HFF-Myc (cell line): ENCODE data around the gene RPTOR.
"Not testable (repeated sequence)": the region's sequence is repeated elsewhere in the genome, so short reads cannot be mapped to it uniquely, and the experiment has no call there.

Experiments used
- DNase-seq: peaks from one replicate; pipeline ENCODE4 v3.0.0-alpha.2; 2011; ENCODE audit warnings: low read depth; ENCODE audit errors: extremely low read depth
- H3K4me3 ChIP-seq: replicated peaks from 2 replicates; pipeline ENCODE4 v1.5.1; 2011; ENCODE audit warnings: low read depth, mild to moderate bottlenecking, control low read depth, low read length
- TF ChIP-seq, protein P1 (sequence below): IDR thresholded peaks from 2 replicates; pipeline ENCODE4 v1.5.1; 2012; ENCODE audit warnings: mild to moderate bottlenecking, low read depth, low read length, control low read depth; ENCODE audit errors: missing control alignments

Gene RPTOR

GRCh38 chr17:80695979-80696378, 151.3 kb downstream of the RPTOR start:
- TF ChIP-seq, protein P1, sequence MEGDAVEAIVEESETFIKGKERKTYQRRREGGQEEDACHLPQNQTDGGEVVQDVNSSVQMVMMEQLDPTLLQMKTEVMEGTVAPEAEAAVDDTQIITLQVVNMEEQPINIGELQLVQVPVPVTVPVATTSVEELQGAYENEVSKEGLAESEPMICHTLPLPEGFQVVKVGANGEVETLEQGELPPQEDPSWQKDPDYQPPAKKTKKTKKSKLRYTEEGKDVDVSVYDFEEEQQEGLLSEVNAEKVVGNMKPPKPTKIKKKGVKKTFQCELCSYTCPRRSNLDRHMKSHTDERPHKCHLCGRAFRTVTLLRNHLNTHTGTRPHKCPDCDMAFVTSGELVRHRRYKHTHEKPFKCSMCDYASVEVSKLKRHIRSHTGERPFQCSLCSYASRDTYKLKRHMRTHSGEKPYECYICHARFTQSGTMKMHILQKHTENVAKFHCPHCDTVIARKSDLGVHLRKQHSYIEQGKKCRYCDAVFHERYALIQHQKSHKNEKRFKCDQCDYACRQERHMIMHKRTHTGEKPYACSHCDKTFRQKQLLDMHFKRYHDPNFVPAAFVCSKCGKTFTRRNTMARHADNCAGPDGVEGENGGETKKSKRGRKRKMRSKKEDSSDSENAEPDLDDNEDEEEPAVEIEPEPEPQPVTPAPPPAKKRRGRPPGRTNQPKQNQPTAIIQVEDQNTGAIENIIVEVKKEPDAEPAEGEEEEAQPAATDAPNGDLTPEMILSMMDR, result no peak
- DNase-seq, result no peak

DNA sequence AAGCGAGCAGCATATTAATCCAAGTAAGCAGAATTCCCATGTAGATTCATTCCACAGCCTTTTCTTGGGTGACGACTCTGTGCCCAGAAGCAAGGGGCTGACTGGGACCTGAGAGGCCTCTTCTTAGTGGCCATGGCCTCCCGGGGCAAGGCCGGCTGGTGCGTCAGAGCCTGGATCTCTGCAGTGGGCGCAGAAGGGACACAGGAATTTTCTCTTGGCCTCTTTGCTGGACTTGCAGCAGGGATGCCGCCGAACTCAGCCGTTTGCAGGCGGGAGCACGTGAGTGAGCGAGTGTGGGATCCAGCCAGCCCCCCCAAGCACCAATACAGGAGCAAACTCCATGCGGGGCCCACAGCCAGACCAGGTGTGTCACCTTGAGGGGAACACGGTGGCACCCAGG, 151.8 kb downstream of the RPTOR start:
- TF ChIP-seq, protein P1, result no peak

More at GRCh38 chr17:80695979-80696378, 151.3 kb downstream of the RPTOR start:
- H3K4me3 ChIP-seq, result no peak overlapping the region

GRCh38 chr17:80696964-80697363, 152.3 kb downstream of the RPTOR start:
- TF ChIP-seq, protein P1, result no peak
- no peak for DNase-seq
- H3K4me3 ChIP-seq, result no peak overlapping the region

More for the DNA sequence above, 151.8 kb downstream of the RPTOR start:
- DNase-seq, result no peak
- H3K4me3 ChIP-seq, result no peak overlapping the region

DNA sequence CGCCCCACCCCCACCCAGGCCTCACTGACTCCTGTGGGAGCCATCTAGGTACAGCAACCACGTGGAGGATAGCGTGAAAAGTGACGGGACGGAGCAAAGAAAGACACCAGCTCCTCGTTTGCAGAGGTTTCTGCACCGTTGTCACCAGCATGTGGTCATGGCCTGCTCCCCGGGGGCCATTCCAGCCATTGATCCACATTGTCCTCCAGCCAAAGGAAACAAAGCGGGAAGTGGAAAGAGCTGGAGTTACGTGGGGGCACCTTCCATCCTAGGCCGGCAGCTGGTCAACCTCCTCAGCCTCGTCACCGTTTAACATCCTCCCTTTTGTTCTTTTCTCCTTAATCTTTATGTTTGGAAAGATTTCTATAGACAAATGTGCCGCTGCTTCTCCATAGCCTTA, 153.7 kb downstream of the RPTOR start:
- TF ChIP-seq, protein P1, result no peak
- no peak for DNase-seq
- no peak overlapping the region for H3K4me3 ChIP-seq

GRCh38 chr17:80699205-80699604, 154.6 kb downstream of the RPTOR start:
- not testable (repeated sequence) for H3K4me3 ChIP-seq, DNase-seq

- DNase-seq, result no peak
- H3K4me3 ChIP-seq, result no peak overlapping the region
- TF ChIP-seq, protein P1, result no peak
Measured at GRCh38 chr17:80701730-80702129, 157.1 kb downstream of the RPTOR start.

GRCh38 chr17:80702315-80703141, 157.9 kb downstream of the RPTOR start:
- DNase-seq, result no peak
- no peak overlapping the region for H3K4me3 ChIP-seq
- TF ChIP-seq, protein P1, result no peak
